ENCODE results near the gene EXOSC7.

EXOSC7 gene

DNA sequence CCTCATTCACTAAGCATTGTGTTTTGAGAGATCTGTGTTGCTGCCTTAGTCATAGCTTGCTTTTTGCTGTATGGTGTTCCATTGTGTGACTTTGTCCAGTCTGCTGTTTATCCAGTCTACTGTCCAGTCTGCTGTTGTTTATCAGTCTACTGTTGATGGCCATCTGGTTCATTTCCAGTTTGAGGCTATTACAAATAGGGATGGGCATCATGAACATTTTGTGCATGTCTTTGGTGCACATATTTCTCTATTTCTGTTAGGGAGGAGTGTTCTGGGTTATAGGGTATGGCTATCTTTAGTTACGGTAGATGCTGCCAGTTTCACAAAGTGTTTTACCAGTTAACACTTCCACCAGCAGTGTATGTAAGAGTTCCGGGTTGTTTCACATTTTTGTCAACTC lies 27.8 kb downstream of the EXOSC7 start:
- DNase-seq (ENCODE audit: extremely low read depth, low read depth) = no peak
- TF ChIP-seq, protein P1, sequence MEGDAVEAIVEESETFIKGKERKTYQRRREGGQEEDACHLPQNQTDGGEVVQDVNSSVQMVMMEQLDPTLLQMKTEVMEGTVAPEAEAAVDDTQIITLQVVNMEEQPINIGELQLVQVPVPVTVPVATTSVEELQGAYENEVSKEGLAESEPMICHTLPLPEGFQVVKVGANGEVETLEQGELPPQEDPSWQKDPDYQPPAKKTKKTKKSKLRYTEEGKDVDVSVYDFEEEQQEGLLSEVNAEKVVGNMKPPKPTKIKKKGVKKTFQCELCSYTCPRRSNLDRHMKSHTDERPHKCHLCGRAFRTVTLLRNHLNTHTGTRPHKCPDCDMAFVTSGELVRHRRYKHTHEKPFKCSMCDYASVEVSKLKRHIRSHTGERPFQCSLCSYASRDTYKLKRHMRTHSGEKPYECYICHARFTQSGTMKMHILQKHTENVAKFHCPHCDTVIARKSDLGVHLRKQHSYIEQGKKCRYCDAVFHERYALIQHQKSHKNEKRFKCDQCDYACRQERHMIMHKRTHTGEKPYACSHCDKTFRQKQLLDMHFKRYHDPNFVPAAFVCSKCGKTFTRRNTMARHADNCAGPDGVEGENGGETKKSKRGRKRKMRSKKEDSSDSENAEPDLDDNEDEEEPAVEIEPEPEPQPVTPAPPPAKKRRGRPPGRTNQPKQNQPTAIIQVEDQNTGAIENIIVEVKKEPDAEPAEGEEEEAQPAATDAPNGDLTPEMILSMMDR (IDR thresholded peaks at IDR 0.05; ENCODE audit: low read depth, low read length, missing control alignments) = no peak
- H3K4me3 ChIP-seq (replicated peaks; ENCODE audit: low read depth, low read length) = no peak overlapping the region

DNA sequence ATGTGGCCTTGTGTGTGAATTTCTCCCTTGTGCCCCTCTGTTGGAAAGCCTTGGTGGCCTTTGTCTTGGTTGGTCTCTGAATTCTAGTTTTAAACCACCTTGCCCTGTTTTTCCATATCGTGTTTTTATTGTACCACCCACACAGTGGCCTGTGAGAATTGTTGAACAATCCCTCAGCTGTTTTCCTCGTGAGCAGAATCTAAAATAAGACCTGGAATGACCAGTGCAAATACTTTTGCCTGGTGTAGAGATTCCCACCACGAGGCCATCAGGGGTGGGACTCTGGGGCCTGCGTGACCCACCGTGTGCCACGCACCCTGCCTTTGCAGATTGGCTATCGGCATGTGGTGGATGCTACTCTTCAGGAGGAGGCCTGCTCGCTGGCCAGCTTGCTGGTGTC lies 31.0 kb downstream of the EXOSC7 start:
- TF ChIP-seq, protein P1 (IDR thresholded peaks at IDR 0.05; ENCODE audit: low read depth, low read length, missing control alignments) = no peak
- H3K4me3 ChIP-seq (replicated peaks; ENCODE audit: low read depth, low read length) = no peak overlapping the region
- no peak for DNase-seq (ENCODE audit: extremely low read depth, low read depth)

DNA sequence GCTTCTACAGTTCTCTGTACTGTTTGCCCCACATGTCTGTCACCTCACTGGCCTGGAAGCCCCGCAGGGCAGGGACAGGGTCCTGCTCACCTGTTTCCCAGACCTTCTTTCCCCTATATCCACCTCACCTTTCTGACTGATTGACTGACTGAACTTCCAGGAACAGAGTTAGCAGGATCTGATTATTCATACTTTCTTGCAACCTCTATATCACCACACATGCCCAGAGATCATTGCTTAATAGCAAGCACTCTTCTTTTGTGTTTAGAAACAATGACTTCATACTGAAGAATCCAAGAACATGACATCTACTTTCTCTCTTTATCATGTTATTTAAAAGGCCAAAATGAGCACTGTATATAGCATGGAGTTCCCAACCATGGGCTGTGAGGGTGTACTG lies 32.1 kb downstream of the EXOSC7 start:
- no peak overlapping the region for H3K4me3 ChIP-seq (replicated peaks; ENCODE audit: low read depth, low read length)
- TF ChIP-seq, protein P1 (IDR thresholded peaks at IDR 0.05; ENCODE audit: low read depth, low read length, missing control alignments) = no peak
- DNase-seq (ENCODE audit: extremely low read depth, low read depth) = no peak

DNA sequence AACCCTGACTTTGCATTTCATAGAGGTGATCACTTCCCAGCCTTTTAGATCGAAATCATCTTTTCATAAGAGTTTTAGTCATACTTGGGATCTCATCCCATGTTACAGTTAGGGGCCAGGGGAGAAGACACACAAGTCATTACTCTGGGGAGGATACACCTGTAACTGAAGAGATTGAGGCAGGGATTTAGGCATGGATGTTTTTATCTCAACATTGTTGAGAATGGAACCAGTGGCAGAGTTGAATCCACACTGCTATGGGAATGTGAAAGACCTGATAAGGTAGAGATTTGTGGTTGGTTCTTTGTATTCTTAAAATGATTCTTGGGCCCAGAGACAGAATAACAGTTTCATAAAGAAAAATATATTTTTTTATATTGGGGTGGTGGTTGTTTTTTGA lies 33.8 kb downstream of the EXOSC7 start:
- H3K4me3 ChIP-seq (replicated peaks; ENCODE audit: low read depth, low read length) = no peak overlapping the region
- TF ChIP-seq, protein P1 (IDR thresholded peaks at IDR 0.05; ENCODE audit: low read depth, low read length, missing control alignments) = no peak
- DNase-seq (ENCODE audit: extremely low read depth, low read depth) = no peak

DNA sequence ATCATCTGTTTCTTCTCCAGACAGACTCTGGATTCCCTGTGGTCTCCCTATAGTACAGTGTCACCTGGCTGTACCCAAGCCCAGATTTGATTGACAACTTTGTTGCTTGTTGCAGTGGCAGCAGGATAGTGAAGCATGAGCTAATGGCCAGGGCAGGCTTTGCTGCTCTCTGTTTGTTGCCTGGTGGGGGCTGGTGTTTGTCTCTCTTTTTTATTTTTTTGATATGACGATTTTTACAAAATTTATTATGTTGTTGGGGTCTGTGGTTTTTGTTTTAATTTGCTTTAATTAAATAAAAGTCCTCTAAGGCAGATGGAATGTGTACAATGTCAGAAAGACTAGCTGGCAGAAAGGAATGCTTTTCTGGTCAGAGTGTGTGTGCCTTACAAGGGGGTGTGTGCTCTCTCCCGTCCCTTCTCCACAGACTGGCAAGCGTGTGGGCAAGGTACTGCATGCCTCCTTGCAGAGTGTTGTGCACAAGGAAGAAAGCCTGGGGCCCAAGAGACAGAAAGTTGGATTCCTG lies 34.8 kb downstream of the EXOSC7 start:
- TF ChIP-seq, protein P1 (IDR thresholded peaks at IDR 0.05; ENCODE audit: low read depth, low read length, missing control alignments) = no peak
- H3K4me3 ChIP-seq (replicated peaks; ENCODE audit: low read depth, low read length) = no peak overlapping the region
- no peak for DNase-seq (ENCODE audit: extremely low read depth, low read depth)

DNA sequence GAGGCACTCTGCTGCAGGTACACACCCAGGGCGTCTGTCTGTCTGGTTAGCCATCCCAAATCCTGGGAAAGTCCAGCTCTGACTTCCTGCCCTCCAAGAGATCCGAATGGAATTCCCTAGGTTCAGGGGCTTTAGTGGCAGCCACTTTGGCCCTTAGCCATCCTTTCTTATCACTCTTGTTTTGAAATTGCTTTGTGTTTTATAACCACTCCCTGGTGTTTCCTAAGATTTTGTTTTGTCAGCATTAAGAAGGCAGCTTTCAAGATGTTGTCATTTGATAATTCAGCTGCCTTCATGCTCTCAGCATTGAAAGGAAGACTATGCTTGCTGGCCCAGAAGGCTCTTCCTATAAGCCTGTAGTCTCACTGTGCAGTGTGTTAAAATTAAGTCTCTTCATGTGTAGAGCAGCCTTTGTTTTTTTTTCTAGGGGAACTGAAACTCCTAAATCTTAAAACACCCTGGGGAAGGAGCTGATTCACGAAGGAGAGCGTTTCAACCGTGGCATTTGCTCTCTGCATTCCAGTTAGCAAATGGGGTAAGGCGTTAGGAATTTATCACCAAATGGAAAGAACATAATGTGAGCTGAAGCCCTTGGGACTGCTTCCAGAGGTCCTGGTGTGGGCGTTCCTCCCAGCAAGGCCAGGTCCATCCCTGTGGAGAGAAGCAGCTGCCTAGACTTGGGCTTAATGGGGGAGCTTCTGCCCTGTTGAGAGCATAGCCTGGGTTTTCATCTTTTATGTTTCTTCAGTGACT lies 35.9 kb downstream of the EXOSC7 start:
- peak; percentile 71 for DNase-seq (ENCODE audit: extremely low read depth, low read depth)
- H3K4me3 ChIP-seq (replicated peaks; ENCODE audit: low read depth, low read length) = no peak overlapping the region
- TF ChIP-seq, protein P1 (IDR thresholded peaks at IDR 0.05; ENCODE audit: low read depth, low read length, missing control alignments) = no peak

All from HFF-Myc (cell line).